ENCODE measurements around the gene CALML3.

DNA sequence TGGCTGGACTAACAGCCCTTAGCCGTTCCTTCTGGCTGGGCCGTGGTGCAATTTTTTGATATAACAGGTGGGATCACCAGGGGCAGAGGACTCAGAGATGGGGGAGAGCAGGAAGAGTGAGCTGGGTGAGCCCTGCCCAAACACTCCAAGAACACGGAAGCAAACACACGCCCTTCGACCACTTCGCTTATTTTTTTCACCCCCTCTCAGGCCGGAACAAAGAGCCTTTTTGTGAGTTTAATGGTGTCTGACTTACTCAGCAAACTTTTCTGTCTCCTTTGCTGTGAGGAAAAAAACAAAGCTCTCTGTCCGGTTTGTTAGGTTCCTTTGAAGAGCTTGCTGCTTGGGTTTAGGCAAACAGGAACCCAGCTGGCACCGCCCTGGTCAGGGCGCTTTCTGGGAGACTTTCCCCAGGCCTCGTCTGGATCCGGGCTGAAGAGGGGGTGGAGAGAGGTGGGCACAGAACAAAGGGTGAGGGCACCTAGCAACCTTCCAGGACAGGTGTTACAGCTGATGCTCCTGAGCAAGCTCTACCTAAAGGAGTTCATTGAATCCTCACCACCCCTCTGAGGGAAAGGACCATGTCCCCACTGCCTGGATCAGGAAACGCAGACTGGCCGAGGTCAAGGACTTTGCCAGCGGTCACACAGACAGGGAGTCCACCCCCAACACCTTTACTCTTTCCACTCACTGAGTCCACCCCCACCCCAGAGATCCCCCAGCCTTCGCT lies 23.3 kb downstream of the CALML3 start:
- no peak for TF ChIP-seq EZH2 (IDR thresholded peaks at IDR 0.05; ENCODE audit: borderline replicate concordance, control insufficient read depth, low read depth, low read length)
- TF ChIP-seq, protein P1, sequence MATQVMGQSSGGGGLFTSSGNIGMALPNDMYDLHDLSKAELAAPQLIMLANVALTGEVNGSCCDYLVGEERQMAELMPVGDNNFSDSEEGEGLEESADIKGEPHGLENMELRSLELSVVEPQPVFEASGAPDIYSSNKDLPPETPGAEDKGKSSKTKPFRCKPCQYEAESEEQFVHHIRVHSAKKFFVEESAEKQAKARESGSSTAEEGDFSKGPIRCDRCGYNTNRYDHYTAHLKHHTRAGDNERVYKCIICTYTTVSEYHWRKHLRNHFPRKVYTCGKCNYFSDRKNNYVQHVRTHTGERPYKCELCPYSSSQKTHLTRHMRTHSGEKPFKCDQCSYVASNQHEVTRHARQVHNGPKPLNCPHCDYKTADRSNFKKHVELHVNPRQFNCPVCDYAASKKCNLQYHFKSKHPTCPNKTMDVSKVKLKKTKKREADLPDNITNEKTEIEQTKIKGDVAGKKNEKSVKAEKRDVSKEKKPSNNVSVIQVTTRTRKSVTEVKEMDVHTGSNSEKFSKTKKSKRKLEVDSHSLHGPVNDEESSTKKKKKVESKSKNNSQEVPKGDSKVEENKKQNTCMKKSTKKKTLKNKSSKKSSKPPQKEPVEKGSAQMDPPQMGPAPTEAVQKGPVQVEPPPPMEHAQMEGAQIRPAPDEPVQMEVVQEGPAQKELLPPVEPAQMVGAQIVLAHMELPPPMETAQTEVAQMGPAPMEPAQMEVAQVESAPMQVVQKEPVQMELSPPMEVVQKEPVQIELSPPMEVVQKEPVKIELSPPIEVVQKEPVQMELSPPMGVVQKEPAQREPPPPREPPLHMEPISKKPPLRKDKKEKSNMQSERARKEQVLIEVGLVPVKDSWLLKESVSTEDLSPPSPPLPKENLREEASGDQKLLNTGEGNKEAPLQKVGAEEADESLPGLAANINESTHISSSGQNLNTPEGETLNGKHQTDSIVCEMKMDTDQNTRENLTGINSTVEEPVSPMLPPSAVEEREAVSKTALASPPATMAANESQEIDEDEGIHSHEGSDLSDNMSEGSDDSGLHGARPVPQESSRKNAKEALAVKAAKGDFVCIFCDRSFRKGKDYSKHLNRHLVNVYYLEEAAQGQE (IDR thresholded peaks at IDR 0.05; ENCODE audit: low read depth, low read length): no peak
- no peak for TF ChIP-seq RAD21 (IDR thresholded peaks at IDR 0.05; ENCODE audit: insufficient read depth, low read depth, low read length)
- TF ChIP-seq ETV6 (conservative IDR thresholded peaks at IDR 0.05 in 1 of 2, IDR thresholded peaks at IDR 0.05 in 1 of 2; ENCODE audit: borderline replicate concordance in 1 of 2, low read depth in 1 of 2): no peak
- TF ChIP-seq POLR2A (IDR thresholded peaks at IDR 0.05; ENCODE audit: low read depth, low read length): no peak
- TF ChIP-seq KDM1A (IDR thresholded peaks at IDR 0.05; ENCODE audit: borderline replicate concordance): no peak
- no peak for TF ChIP-seq ZZZ3 (IDR thresholded peaks at IDR 0.05; ENCODE audit: control insufficient read depth, insufficient read length, low read depth)
- no peak for TF ChIP-seq EGR1 (IDR thresholded peaks at IDR 0.05; ENCODE audit: borderline replicate concordance in 1 of 2, low read depth in 2 of 2, low read length in 2 of 2)
- no peak for TF ChIP-seq CHD1 (IDR thresholded peaks at IDR 0.05; ENCODE audit: low read depth, low read length)
- no peak for TF ChIP-seq BRCA1 (IDR thresholded peaks at IDR 0.05; ENCODE audit: low read depth, low read length)
- no peak for TF ChIP-seq CHD2 (IDR thresholded peaks at IDR 0.05; ENCODE audit: borderline replicate concordance, low read depth, low read length)
- no peak for TF ChIP-seq BCL11A (IDR thresholded peaks at IDR 0.05; ENCODE audit: low read depth, low read length)
- TF ChIP-seq, protein P2, sequence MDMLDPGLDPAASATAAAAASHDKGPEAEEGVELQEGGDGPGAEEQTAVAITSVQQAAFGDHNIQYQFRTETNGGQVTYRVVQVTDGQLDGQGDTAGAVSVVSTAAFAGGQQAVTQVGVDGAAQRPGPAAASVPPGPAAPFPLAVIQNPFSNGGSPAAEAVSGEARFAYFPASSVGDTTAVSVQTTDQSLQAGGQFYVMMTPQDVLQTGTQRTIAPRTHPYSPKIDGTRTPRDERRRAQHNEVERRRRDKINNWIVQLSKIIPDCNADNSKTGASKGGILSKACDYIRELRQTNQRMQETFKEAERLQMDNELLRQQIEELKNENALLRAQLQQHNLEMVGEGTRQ (IDR thresholded peaks at IDR 0.05; ENCODE audit: borderline replicate concordance, low read depth, low read length): no peak
- TF ChIP-seq, protein P3, sequence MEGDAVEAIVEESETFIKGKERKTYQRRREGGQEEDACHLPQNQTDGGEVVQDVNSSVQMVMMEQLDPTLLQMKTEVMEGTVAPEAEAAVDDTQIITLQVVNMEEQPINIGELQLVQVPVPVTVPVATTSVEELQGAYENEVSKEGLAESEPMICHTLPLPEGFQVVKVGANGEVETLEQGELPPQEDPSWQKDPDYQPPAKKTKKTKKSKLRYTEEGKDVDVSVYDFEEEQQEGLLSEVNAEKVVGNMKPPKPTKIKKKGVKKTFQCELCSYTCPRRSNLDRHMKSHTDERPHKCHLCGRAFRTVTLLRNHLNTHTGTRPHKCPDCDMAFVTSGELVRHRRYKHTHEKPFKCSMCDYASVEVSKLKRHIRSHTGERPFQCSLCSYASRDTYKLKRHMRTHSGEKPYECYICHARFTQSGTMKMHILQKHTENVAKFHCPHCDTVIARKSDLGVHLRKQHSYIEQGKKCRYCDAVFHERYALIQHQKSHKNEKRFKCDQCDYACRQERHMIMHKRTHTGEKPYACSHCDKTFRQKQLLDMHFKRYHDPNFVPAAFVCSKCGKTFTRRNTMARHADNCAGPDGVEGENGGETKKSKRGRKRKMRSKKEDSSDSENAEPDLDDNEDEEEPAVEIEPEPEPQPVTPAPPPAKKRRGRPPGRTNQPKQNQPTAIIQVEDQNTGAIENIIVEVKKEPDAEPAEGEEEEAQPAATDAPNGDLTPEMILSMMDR (IDR thresholded peaks at IDR 0.05 in 2 of 3, conservative IDR thresholded peaks at IDR 0.05 in 1 of 3; ENCODE audit: control insufficient read depth in 2 of 3, extremely low read depth in 1 of 3, insufficient read depth in 1 of 3, low read depth in 3 of 3, low read length in 3 of 3): no peak

Data from GM12878 (cell line).